HepG2 (cell line): ENCODE results near the gene RNU6-1. TPM values are rescaled to one million over a fixed set of nuclear protein-coding genes. Genes with fewer than 3 reads are reported as not detected.

Source experiments
- AGO2 ChIP-seq: fragments of 200-400 bp; formaldehyde crosslinking; optimal IDR thresholded peaks from 2 replicates; pipeline ENCODE3; 2017; ENCODE audit warnings: mild to moderate bottlenecking, low read depth, low read length, moderate library complexity
- KDM1A ChIP-seq: IDR thresholded peaks from 2 replicates; pipeline ENCODE4 v1.6.1; 2016; ENCODE audit warnings: missing compliant biosample characterization
- POLR2G ChIP-seq: fragments of 200-400 bp; formaldehyde crosslinking; IDR thresholded peaks from 2 replicates; pipeline ENCODE4 v1.6.1; 2018; ENCODE audit warnings: mild to moderate bottlenecking, low read depth, low read length, moderate library complexity
- SAP130 ChIP-seq: IDR thresholded peaks from 2 replicates; pipeline ENCODE4 v1.6.1; 2016; ENCODE audit warnings: low read depth
- SMAD3 ChIP-seq: sonication (generic); formaldehyde crosslinking; IDR thresholded peaks from 2 replicates; pipeline ENCODE4 v1.4.0; 2020; ENCODE audit warnings: missing genetic modification reagents
- TAF1 ChIP-seq: sonication (generic); formaldehyde crosslinking; IDR thresholded peaks from 2 replicates; pipeline ENCODE4 v1.4.0; 2020; ENCODE audit warnings: missing genetic modification reagents
- TBX2 ChIP-seq: sonication (generic); formaldehyde crosslinking; IDR thresholded peaks from 2 replicates; pipeline ENCODE4 v1.5.0; 2020; ENCODE audit warnings: missing genetic modification reagents, mild to moderate bottlenecking, borderline replicate concordance
- TEAD3 ChIP-seq: optimal IDR thresholded peaks from 2 replicates; pipeline ENCODE3; 2016; ENCODE audit warnings: borderline replicate concordance
- TFE3 ChIP-seq: IDR thresholded peaks from 2 replicates; pipeline ENCODE4 v1.6.1; 2016
- ZNF136 ChIP-seq: sonication (generic); formaldehyde crosslinking; IDR thresholded peaks from 2 replicates; pipeline ENCODE4 v1.8.1; 2022; ENCODE audit warnings: low read depth, mild to moderate bottlenecking, moderate library complexity, missing genetic modification reagents
- ZNF547 ChIP-seq: sonication (generic); formaldehyde crosslinking; IDR thresholded peaks from 2 replicates; pipeline ENCODE4 v1.5.1; 2020; ENCODE audit warnings: mild to moderate bottlenecking, missing genetic modification reagents
- ZNF609 ChIP-seq: sonication (generic); formaldehyde crosslinking; IDR thresholded peaks from 2 replicates; pipeline ENCODE4 v1.4.0; 2020; ENCODE audit warnings: mild to moderate bottlenecking, missing genetic modification reagents, borderline replicate concordance
- ZNF687 ChIP-seq: sonication (generic); formaldehyde crosslinking; IDR thresholded peaks from 2 replicates; pipeline ENCODE4 v1.5.1; 2020; ENCODE audit warnings: mild to moderate bottlenecking, missing genetic modification reagents, moderate library complexity
- ZNF691 ChIP-seq: sonication (generic); formaldehyde crosslinking; IDR thresholded peaks from 2 replicates; pipeline ENCODE4 v1.4.0; 2020; ENCODE audit warnings: missing genetic modification reagents, low read depth, mild to moderate bottlenecking, borderline replicate concordance
- ZNF710 ChIP-seq: sonication (generic); formaldehyde crosslinking; IDR thresholded peaks from 2 replicates; pipeline ENCODE4 v1.5.0; 2020; ENCODE audit warnings: mild to moderate bottlenecking, missing genetic modification reagents, borderline replicate concordance
- polyA plus RNA-seq, 8 experiments: library from polyadenylated mRNA; depleted of rRNA in 3 of 8; stranded (reverse) in 7 of 8; unstranded in 1 of 8; fragments of >200 nt; fragmentation: Illumina TruSeq in 4 of 8; extraction: Trizol in 4 of 8; gene quantifications; 2 replicates each; pipeline versions ENCODE4 v1.2.1 to v1.2.3, GENCODE V29; 2011 to 2016; ENCODE audit warnings: low read depth in 4 of 8, missing spikeins in 1 of 8, mixed read lengths in 1 of 8; ENCODE audit not compliant: insufficient read depth in 1 of 8
- total RNA-seq, 5 experiments: library from RNA; depleted of rRNA; stranded (reverse); fragments of >200 nt; fragmentation: Illumina TruSeq; extraction: Trizol; gene quantifications; 2 replicates each; pipeline ENCODE4 v1.2.3, GENCODE V29; 2016; ENCODE audit warnings: low read depth in 1 of 5

RNU6-1 gene
- total and polyA plus RNA-seq, 2 of the 13 experiments (the other 11 are each of a cell fraction or from before 2014, with no cell fraction given): under 0.01 TPM; not detected in 1

- TF ChIP-seq ZNF687 (CRISPR knock-in tag): peak; percentile 70
- TF ChIP-seq AGO2: no peak
- 0 out of 2 replicates have a peak, but pooled peaks have one; percentile 54 for TF ChIP-seq SMAD3 (CRISPR knock-in tag)
- TF ChIP-seq TFE3 (CRISPR knock-in tag): peak; percentile 92
- no peak for TF ChIP-seq ZNF547 (CRISPR knock-in tag)
- TF ChIP-seq SAP130 (CRISPR knock-in tag): peak; percentile 61
- 0 out of 2 replicates have a peak, but pooled peaks have one; percentile 15 for TF ChIP-seq TBX2 (CRISPR knock-in tag)
- TF ChIP-seq ZNF691 (CRISPR knock-in tag): 0 out of 2 replicates have a peak, but pooled peaks have one; percentile 59
- TF ChIP-seq POLR2G: peak; percentile 75
- TF ChIP-seq TEAD3 (CRISPR knock-in tag): peak; percentile 68
- no peak for TF ChIP-seq KDM1A (CRISPR knock-in tag)
- TF ChIP-seq ZNF609 (CRISPR knock-in tag): 0 out of 2 replicates have a peak, but pooled peaks have one; percentile 55
- no peak for TF ChIP-seq ZNF710 (CRISPR knock-in tag)
- TF ChIP-seq TAF1 (CRISPR knock-in tag): peak; percentile 51; the same call in 1 of the 2 replicates
- TF ChIP-seq ZNF136 (CRISPR knock-in tag): no peak
Measured at GRCh38 chr15:67854358-67854757, 14.5 kb upstream of the RNU6-1 start (continued).
